ENCODE measurements around the gene MYPOP. TPM values are rescaled to one million over a fixed set of nuclear protein-coding genes. Genes with fewer than 3 reads are reported as not detected.
A peak's percentile ranks its signal among the peaks of the same experiment; 100 is the strongest.

MYPOP gene
- total RNA-seq, 3 donors from 2014 or later, result 9.2 to 13.7 (median 10.2) TPM

DNA sequence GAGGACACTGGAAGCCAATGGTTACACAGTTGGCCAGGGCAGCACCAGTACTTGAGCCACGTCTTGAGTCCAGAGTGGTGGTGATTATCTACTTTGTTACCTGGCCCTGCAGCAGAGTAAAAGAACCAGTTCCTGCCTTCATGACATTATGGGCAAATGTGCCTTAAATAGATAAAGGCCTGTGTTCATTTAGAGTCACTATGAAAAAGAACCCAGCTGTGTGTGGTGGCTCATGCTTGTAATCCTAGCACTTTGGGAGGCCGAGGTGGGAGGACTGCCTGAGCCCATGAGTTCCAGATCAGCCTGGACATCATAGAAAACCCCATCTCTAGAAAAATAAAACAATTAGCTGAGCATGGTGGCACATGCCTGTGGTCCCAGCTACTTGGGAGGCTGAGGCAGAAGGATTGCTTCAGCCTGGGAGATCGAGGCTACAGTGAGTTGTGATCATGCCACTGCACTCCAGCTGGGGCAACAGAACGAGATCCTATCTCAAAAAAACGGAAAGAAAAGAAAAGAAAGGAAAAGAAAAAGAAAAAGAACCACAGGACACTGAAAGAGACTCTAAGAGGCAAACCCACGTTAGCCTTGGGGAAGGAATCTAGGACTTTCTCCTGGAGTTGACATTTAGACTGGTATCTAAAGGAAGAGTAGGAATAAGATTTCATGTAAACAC, 13.1 kb downstream of the MYPOP start:
- no peak for TF ChIP-seq CTCF (IDR thresholded peaks at IDR 0.05)
- intact Hi-C loops (cut with DNase I, micrococcal nuclease), result no loop called here
- Histone ChIP-seq H3K4me1 (ENCODE audit: low read depth) (peaks cover 10% of the 10 kb centered on the region), H3K9me3 (no peaks in the 10 kb centered on the region), H3K4me3 (no peak overlapping the region), H3K36me3 (ENCODE audit: low read depth) (no peaks in the 10 kb centered on the region)
- no peak for DNase-seq
- ATAC-seq, result no peak

DNA sequence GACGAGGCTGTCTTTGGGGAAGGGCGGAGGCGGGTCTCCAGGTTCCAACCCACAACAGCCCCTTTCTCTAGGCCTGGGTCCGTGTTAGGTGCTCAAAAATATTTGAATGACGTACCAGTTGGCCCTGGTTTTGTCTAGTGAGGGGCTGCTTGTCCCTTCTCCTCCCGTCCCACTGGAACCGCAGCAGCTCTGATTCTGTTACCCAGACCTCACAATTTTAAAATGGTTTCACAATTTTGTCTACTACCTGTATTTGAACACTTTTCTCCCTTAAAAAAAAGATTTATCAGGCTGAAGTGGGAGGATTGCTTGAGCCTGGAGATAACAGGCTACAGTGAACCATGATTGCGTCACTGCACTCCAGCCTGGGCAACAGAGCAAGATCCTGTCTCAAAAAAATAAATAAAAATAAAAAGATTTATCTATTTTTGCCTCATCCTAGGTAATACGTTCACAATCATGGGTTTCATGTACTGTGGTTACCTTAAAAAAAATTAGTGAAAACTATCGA, 15.2 kb downstream of the MYPOP start:
- no peaks in the 10 kb centered on the region for H3K36me3 ChIP-seq (ENCODE audit: low read depth)
- no peak for TF ChIP-seq CTCF (IDR thresholded peaks at IDR 0.05)
- no peak for ATAC-seq
- no peak for DNase-seq
- intact Hi-C loops (cut with DNase I, micrococcal nuclease), result no loop called here
- H3K9me3 ChIP-seq, result no peaks in the 10 kb centered on the region
- peaks cover 30% of the 10 kb centered on the region for H3K4me1 ChIP-seq (ENCODE audit: low read depth)
- H3K4me3 ChIP-seq, result no peak overlapping the region

DNA sequence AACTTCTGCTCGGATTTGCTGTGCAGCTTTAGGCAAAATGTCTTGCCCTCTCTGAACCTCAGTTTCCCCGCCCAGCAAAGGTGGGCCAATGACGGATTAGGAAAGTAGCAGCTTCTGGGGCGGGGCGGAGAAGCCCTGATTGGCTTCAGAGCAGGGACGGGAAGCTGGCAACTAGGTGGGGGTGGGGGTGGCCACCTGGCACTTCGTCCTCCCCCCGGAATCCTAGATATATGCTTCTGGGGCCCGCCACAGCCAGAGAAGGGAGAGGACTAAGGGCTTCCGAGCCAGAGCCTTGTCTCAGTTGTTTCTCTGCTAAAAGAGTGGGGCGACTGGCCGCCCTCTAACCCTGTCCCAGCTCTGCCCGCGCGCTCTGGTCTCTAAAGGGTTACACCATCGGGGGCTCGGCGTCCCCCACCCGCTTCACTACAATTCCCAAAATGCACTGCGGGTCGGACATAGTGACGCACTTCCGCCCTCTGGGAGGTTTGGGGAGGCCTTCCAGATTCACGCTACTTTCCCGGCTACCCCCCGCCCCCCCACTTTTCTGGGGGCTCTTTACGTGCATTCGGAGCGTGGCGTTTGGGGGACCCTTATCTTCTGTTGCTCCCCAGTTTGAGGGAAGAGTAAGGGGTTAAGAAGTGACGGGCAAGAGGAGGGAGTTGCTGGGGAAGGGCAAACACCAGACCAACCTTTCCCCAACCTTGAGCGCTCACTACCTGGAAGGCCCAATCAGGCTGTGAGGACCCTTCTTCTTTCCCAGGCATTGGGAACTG, 15.8 kb downstream of the MYPOP start:
- no peaks in the 10 kb centered on the region for H3K36me3 ChIP-seq (ENCODE audit: low read depth)
- TF ChIP-seq CTCF (IDR thresholded peaks at IDR 0.05), result no peak
- H3K9me3 ChIP-seq, result no peaks in the 10 kb centered on the region
- intact Hi-C loops (cut with DNase I, micrococcal nuclease), result no loop called here
- DNase-seq (peak; percentile 92 to 93 (median 93)), ATAC-seq (peak; percentile 68)
- H3K4me1 ChIP-seq (ENCODE audit: low read depth), result peaks cover 35% of the 10 kb centered on the region
- H3K4me3 ChIP-seq, result peak overlapping the region; percentile 57

GRCh38 chr19:45885556-45886426, 16.6 kb downstream of the MYPOP start, which contains the start of gene IRF2BP1:
TSS of gene IRF2BP1 (minus strand) at chr19:45886141. CDS start at chr19:45885774, 367 bp downstream.
- no peak for TF ChIP-seq CTCF (IDR thresholded peaks at IDR 0.05)
- intact Hi-C loops (cut with DNase I, micrococcal nuclease), result no loop called here
- Histone ChIP-seq H3K4me3 (peak within 1 kb of the TSS; percentile 57), H3K4me1 (ENCODE audit: low read depth) (peaks cover 41% of the 10 kb centered on the region), H3K9me3 (no peaks in the 10 kb centered on the region), H3K36me3 (ENCODE audit: low read depth) (no peaks in the 10 kb centered on the region)
- ATAC-seq, result peak; percentile 66
- DNase-seq, result peak; percentile 94 to 96 (median 95)

All from mucosa of descending colon (tissue), 3 donors.